ENCODE data around the gene NUTM1. TPM values are rescaled to one million over a fixed set of nuclear protein-coding genes. Genes with fewer than 3 reads are reported as not detected.

The NUTM1 gene
- total and polyA plus RNA-seq, 2 of the 13 experiments (the other 11 are each of a cell fraction or from before 2014, with no cell fraction given): not detected

DNA sequence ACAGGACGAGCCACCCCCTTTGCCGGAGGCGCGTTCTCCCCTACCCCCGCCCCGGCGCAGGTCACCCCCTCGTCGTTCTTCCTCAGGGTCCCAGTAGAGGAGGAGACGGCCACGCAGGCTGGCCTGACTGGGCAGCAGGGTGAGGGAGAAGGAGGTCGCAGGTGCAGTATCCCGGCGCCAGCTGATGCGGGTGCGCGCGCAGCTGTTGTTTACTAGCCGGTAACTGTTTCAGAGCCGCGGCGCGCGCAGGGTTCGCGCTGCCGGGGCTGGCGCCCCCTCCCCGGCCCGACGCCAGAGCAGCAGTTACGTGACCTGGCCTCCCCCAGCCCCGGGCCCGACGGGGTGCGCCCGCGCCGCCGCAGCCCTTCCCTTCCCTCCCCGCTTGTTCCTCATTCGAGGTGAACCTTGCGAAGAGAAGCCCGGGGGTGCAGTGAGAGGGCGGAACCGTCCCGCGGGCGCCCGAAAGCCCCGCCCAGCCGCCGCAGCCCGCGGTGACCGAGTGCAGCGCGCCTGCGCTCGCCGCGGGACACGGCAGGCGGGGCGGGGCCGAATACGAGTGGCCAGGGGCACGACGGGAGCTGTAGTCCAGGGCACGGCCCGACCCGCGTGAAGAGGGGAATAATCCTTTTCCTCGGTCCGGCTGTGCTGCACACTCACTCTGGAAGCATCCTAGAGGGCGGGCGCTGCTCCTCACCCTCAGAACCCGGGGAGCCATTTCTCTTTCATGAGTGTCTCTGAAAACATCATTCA lies 5.4 kb upstream of the NUTM1 start, which contains the start of gene SLC12A6 (continued):
- TF ChIP-seq, protein P1, sequence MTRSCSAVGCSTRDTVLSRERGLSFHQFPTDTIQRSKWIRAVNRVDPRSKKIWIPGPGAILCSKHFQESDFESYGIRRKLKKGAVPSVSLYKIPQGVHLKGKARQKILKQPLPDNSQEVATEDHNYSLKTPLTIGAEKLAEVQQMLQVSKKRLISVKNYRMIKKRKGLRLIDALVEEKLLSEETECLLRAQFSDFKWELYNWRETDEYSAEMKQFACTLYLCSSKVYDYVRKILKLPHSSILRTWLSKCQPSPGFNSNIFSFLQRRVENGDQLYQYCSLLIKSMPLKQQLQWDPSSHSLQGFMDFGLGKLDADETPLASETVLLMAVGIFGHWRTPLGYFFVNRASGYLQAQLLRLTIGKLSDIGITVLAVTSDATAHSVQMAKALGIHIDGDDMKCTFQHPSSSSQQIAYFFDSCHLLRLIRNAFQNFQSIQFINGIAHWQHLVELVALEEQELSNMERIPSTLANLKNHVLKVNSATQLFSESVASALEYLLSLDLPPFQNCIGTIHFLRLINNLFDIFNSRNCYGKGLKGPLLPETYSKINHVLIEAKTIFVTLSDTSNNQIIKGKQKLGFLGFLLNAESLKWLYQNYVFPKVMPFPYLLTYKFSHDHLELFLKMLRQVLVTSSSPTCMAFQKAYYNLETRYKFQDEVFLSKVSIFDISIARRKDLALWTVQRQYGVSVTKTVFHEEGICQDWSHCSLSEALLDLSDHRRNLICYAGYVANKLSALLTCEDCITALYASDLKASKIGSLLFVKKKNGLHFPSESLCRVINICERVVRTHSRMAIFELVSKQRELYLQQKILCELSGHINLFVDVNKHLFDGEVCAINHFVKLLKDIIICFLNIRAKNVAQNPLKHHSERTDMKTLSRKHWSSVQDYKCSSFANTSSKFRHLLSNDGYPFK (CRISPR knock-in tag; IDR thresholded peaks at IDR 0.05; ENCODE audit: borderline replicate concordance): peak; percentile 7; the same call in 1 of the 2 replicates
- TF ChIP-seq, protein P2, sequence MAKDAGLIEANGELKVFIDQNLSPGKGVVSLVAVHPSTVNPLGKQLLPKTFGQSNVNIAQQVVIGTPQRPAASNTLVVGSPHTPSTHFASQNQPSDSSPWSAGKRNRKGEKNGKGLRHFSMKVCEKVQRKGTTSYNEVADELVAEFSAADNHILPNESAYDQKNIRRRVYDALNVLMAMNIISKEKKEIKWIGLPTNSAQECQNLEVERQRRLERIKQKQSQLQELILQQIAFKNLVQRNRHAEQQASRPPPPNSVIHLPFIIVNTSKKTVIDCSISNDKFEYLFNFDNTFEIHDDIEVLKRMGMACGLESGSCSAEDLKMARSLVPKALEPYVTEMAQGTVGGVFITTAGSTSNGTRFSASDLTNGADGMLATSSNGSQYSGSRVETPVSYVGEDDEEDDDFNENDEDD (CRISPR knock-in tag; IDR thresholded peaks at IDR 0.05; ENCODE audit: borderline replicate concordance): 0 out of 2 replicates have a peak, but pooled peaks have one; percentile 42
- TF ChIP-seq REL (CRISPR knock-in tag; conservative IDR thresholded peaks at IDR 0.05) (no peak), E2F5 (CRISPR knock-in tag; conservative IDR thresholded peaks at IDR 0.05) (0 out of 2 replicates have a peak, but pooled peaks have one; percentile 28), ELF3 (CRISPR knock-in tag; IDR thresholded peaks at IDR 0.05) (peak; percentile 27; the same call in 1 of the 2 replicates), HOXA3 (CRISPR knock-in tag; IDR thresholded peaks at IDR 0.05) (peak; percentile 58; the same call in 1 of the 2 replicates), ZNF709 (CRISPR knock-in tag; IDR thresholded peaks at IDR 0.05) (no peak), REXO4 (CRISPR knock-in tag; IDR thresholded peaks at IDR 0.05; ENCODE audit: borderline replicate concordance) (no peak), SIN3A (IDR thresholded peaks at IDR 0.05; ENCODE audit: borderline replicate concordance, low read depth, low read length) (peak; percentile 91; the same call in 1 of the 2 replicates), FOSL2 (CRISPR knock-in tag; IDR thresholded peaks at IDR 0.05) (peak; percentile 54), FOXO1 (CRISPR knock-in tag; IDR thresholded peaks at IDR 0.05) (peak; percentile 48; the same call in 1 of the 2 replicates), GABPB1 (CRISPR knock-in tag; IDR thresholded peaks at IDR 0.05) (peak; percentile 79), ZNF230 (CRISPR knock-in tag; IDR thresholded peaks at IDR 0.05) (no peak), ATF1 (CRISPR knock-in tag; IDR thresholded peaks at IDR 0.05) (no peak), HIVEP1 (CRISPR knock-in tag; IDR thresholded peaks at IDR 0.05) (no peak), POLR2G (IDR thresholded peaks at IDR 0.05; ENCODE audit: low read depth, low read length) (peak; percentile 79), TFAP4 (IDR thresholded peaks at IDR 0.05; ENCODE audit: borderline replicate concordance, low read depth) (peak; percentile 98)
- TF ChIP-seq, protein P3, sequence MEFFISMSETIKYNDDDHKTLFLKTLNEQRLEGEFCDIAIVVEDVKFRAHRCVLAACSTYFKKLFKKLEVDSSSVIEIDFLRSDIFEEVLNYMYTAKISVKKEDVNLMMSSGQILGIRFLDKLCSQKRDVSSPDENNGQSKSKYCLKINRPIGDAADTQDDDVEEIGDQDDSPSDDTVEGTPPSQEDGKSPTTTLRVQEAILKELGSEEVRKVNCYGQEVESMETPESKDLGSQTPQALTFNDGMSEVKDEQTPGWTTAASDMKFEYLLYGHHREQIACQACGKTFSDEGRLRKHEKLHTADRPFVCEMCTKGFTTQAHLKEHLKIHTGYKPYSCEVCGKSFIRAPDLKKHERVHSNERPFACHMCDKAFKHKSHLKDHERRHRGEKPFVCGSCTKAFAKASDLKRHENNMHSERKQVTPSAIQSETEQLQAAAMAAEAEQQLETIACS (CRISPR knock-in tag; IDR thresholded peaks at IDR 0.05): peak; percentile 87
